Central memory CD8-positive, alpha-beta T cell (primary cell): ENCODE results near the gene MUC21.
"Not testable (repeated sequence)": the region's sequence is repeated elsewhere in the genome, so short reads cannot be mapped to it uniquely, and the experiment has no call there.

Source experiments
- ATAC-seq: fragments of 150-1000 bp; cut with Tn5 transposase; replicated peaks from 2 replicates; pipeline ENCODE4 v1.10.0; 2022; ENCODE audit warnings: mild to moderate bottlenecking, moderate FRiP score, moderate number of reproducible peaks; ENCODE audit not compliant: poor library complexity, severe bottlenecking; ENCODE audit errors: extremely low read depth
- DNase-seq, 2 donors: peaks; one replicate each; pipeline ENCODE4 v3.0.0; 2021; ENCODE audit warnings: low spot score in 2 of 2
- H3K27ac Mint-ChIP-seq: one replicate; pipeline ENCODE4 v1.8.0; 2022; ENCODE audit warnings: low read depth, mild to moderate bottlenecking, moderate library complexity, mixed read lengths
- H3K27me3 Mint-ChIP-seq: one replicate; pipeline ENCODE4 v1.8.0; 2022; ENCODE audit warnings: mixed read lengths
- H3K36me3 Mint-ChIP-seq: one replicate; pipeline ENCODE4 v1.8.0; 2022; ENCODE audit warnings: mild to moderate bottlenecking, moderate library complexity, mixed read lengths; ENCODE audit not compliant: insufficient read depth
- H3K4me1 Mint-ChIP-seq: one replicate; pipeline ENCODE4 v1.8.0; 2022; ENCODE audit warnings: mixed read lengths
- H3K4me3 Mint-ChIP-seq: one replicate; pipeline ENCODE4 v1.8.0; 2022; ENCODE audit warnings: mild to moderate bottlenecking, moderate library complexity, mixed read lengths
- H3K9me3 Mint-ChIP-seq: one replicate; pipeline ENCODE4 v1.8.0; 2022; ENCODE audit warnings: mixed read lengths

The MUC21 gene

DNA sequence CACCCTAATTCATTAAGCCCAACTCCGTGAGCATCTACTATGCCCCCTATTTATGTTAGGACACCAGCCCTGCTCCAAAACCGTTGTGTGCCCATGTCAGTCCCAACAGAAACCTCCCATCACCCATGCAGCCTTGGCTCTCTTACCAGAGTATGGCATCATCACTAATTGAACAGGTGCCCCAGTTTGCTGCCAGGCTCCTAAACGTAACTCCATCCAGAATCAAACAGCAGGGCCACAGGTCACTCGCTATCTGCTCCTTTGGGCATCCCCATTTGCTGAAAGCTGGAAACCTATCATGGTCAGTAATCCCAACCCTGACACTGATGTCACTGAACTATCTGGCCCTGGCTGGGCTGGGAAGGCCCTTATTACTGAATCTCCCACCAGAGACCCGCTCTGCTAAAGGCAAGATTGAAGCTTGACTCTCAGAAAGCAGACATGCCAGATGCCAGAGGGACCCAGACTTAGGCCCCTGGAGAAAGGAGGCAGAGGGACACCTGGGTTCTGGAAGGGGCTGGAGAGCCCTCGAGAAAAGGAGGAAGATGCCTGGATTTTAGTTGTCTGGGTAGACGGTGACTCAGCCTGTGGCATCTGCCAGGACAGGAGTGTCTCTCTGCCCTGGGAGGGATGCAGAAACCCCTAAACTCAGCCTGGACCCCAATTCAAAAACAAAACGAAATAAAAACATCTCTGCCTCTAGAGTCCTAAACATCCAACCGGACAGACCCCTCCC, 28.7 kb upstream of the MUC21 start:
- ATAC-seq (no peak), DNase-seq (no peak)
- Mint-ChIP-seq H3K27ac (peak overlapping the region; percentile 58), H3K36me3 (peaks cover 1% of the 10 kb centered on the region), H3K4me3 (peak overlapping the region; percentile 76), H3K4me1 (peaks cover 5% of the 10 kb centered on the region), H3K9me3 (peaks cover 15% of the 10 kb centered on the region), H3K27me3 (peaks cover 48% of the 10 kb centered on the region)

DNA sequence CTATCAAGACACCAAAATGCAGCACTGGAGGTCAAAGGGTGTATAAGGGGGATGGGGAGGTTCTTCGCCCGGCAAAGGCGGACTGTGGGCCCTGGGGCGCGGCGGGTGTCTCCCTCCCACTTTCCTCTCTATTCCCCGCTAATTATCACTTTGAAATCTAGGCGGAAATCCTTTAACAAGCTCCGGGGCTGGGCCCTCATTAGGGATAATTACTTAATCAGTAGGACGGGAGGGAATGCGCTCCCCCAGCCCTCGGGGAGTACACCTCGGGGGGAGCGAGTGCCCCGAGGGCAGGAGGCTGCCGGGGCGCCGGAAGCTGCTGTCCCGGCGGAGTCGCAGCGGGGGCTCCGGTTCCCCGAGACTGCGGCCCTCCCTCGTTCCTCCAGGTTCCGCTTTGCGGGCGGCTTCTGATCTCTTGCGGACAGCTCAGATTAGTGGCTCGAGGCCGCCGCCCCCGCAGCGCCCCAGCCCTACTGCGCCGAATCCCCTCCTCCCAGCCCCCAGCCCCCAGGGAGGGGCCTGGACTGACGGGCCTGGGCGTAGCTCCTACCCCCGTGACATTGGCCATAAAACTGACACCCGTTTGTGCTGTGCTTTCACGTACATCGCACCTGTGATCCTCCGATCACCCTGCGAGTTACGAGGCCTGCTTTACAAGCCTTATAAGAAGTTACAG, 28.0 kb upstream of the MUC21 start:
- peak; percentile 82 for ATAC-seq
- Mint-ChIP-seq H3K4me1 (peaks cover 5% of the 10 kb centered on the region), H3K4me3 (peak overlapping the region; percentile 76), H3K27me3 (peaks cover 41% of the 10 kb centered on the region), H3K27ac (peak overlapping the region; percentile 58), H3K36me3 (peaks cover 1% of the 10 kb centered on the region), H3K9me3 (peaks cover 11% of the 10 kb centered on the region)
- DNase-seq, result peak; percentile 45 to 50

DNA sequence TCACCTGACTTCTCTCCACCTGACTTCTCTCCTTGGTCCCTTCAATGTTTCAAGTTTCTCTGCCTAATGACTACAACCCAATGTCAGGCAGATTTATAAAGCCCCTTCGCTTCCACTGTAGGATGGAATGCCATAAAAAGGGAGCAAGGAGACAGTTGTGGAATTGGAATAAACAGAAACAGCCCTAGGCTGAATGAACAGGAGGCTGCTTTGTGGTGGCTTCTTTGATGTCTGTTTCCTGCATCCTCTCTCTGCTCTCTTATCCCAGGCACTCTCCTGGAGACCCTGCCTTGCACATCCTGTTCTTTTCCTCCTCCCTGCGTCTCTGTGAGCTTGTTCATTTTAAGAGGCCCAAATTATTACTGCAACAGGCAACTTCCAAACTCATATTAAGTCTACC, 25.8 kb upstream of the MUC21 start:
- DNase-seq (no peak), ATAC-seq (no peak)
- Mint-ChIP-seq H3K27me3 (peaks cover 34% of the 10 kb centered on the region), H3K27ac (peak overlapping the region; percentile 45), H3K4me3 (no peak overlapping the region), H3K9me3 (no peaks in the 10 kb centered on the region), H3K36me3 (no peaks in the 10 kb centered on the region), H3K4me1 (no peaks in the 10 kb centered on the region)

DNA sequence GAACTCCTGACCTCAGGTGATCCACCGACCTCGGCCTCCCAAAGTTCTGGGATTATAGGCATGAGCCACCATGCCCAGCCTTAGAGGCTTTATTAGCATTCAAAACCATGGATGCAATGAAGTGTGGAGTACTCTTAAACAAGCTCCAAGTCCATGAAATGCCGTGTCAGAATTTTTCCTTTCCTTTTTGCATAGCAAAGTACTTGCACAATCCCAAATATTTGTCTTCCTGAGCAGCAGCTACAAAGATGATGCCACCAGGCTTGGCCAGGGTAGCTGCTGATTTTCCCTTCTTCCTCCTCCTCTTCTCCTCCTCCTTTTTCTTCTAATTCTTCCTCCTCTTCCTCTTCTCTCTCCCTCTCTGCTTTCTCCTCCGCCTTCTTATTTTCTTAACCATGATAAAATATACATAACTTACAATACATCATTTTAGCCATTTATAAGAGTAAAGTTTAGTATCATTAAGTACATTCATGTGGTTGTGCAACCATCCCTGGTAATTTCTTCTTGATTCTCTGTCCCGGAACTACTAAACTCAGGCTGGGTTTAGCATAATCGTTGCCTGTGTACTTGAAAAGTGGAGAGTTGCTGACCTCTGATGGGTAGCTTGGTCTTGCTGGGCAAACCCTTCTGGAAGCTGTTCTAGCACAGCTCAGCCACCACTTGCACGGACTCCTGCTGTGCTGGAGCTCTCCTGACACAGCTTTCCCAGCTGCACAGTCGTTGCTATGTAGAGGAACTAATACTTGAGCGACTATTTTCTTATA, 22.4 kb upstream of the MUC21 start:
- H3K4me3 Mint-ChIP-seq, result no peak overlapping the region
- H3K4me1 Mint-ChIP-seq, result peaks cover 26% of the 10 kb centered on the region
- H3K27ac Mint-ChIP-seq, result no peak overlapping the region
- DNase-seq, result no peak
- peaks cover 52% of the 10 kb centered on the region for H3K27me3 Mint-ChIP-seq
- ATAC-seq, result no peak
- no peaks in the 10 kb centered on the region for H3K9me3 Mint-ChIP-seq
- H3K36me3 Mint-ChIP-seq, result peaks cover 12% of the 10 kb centered on the region

DNA sequence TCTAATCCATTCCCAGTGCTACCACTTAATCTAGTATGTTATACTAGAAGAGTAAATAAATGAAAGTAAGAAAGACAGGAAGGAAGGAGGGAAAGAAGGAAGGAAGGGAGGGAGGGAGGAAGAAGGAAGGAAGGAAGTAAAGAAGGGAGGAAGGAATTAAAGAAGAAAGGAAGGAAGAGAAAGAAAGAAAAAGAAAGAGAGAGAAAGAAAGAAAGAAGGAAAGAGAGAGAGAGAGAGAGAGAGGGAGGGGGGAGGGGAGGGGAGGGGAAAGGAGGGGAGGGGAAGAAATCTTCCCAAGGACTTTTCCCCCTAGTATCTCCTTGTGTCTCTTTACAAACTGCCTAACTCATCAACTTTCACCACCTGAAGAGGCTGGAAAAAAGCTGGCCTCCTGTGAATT, 20.8 kb upstream of the MUC21 start:
- H3K36me3 Mint-ChIP-seq, result peaks cover 12% of the 10 kb centered on the region
- no peak overlapping the region for H3K27ac Mint-ChIP-seq
- no peak overlapping the region for H3K4me3 Mint-ChIP-seq
- H3K9me3 Mint-ChIP-seq, result no peaks in the 10 kb centered on the region
- ATAC-seq, result no peak
- H3K4me1 Mint-ChIP-seq, result peaks cover 31% of the 10 kb centered on the region
- peaks cover 49% of the 10 kb centered on the region for H3K27me3 Mint-ChIP-seq
- no peak for DNase-seq

GRCh38 chr6:30963641-30964040, 19.9 kb upstream of the MUC21 start:
- DNase-seq (no peak), ATAC-seq (no peak)
- H3K27ac Mint-ChIP-seq, result no peak overlapping the region
- peaks cover 31% of the 10 kb centered on the region for H3K4me1 Mint-ChIP-seq
- H3K27me3 Mint-ChIP-seq, result peaks cover 40% of the 10 kb centered on the region
- peaks cover 12% of the 10 kb centered on the region for H3K36me3 Mint-ChIP-seq
- H3K4me3 Mint-ChIP-seq, result no peak overlapping the region
- H3K9me3 Mint-ChIP-seq, result no peaks in the 10 kb centered on the region

- DNase-seq (peak in 1 of 2 donors; percentile 19), ATAC-seq (peak; percentile 74)
- Mint-ChIP-seq H3K27ac (peak overlapping the region; percentile 36), H3K36me3 (peaks cover 12% of the 10 kb centered on the region), H3K4me1 (peaks cover 31% of the 10 kb centered on the region), H3K9me3 (no peaks in the 10 kb centered on the region), H3K4me3 (peak overlapping the region; percentile 8), H3K27me3 (peaks cover 35% of the 10 kb centered on the region)
Observed at GRCh38 chr6:30964075-30964474, 19.4 kb upstream of the MUC21 start.

DNA sequence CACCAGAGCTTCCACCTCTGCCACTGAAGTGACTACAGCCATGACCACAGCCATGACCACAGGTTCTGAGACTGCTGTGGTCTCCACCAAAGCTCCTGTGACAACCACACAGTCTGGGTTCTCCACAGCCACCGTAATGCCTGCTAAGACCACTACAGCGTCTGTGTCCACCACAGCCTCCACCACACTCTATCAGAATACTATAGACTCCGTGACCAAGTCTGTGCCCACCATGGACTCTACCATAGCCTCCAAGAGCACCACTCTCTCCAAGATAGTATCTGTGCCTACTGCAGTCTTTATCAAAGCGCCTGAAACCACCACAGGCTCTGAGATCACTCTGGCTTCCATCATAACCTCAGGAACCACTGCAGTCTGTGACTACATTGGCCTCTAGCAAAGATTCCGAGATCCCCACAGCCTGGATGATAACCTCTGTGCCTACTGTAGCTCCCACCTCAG, 18.3 kb upstream of the MUC21 start:
- no peak for DNase-seq
- peak overlapping the region; percentile 36 for H3K27ac Mint-ChIP-seq
- H3K9me3 Mint-ChIP-seq, result no peaks in the 10 kb centered on the region
- peaks cover 29% of the 10 kb centered on the region for H3K27me3 Mint-ChIP-seq
- H3K4me3 Mint-ChIP-seq, result peak overlapping the region; percentile 8
- no peak for ATAC-seq
- H3K36me3 Mint-ChIP-seq, result peaks cover 12% of the 10 kb centered on the region
- peaks cover 31% of the 10 kb centered on the region for H3K4me1 Mint-ChIP-seq

- no peaks in the 10 kb centered on the region for H3K9me3 Mint-ChIP-seq
- peaks cover 24% of the 10 kb centered on the region for H3K27me3 Mint-ChIP-seq
- no peak overlapping the region for H3K27ac Mint-ChIP-seq
- no peak overlapping the region for H3K4me3 Mint-ChIP-seq
- no peak for DNase-seq
- peaks cover 31% of the 10 kb centered on the region for H3K4me1 Mint-ChIP-seq
- H3K36me3 Mint-ChIP-seq, result peaks cover 12% of the 10 kb centered on the region
- ATAC-seq, result no peak
Observed at GRCh38 chr6:30966154-30966553, 17.4 kb upstream of the MUC21 start.

- H3K4me3 Mint-ChIP-seq, H3K36me3 Mint-ChIP-seq, DNase-seq, H3K27ac Mint-ChIP-seq, H3K9me3 Mint-ChIP-seq, ATAC-seq: not testable (repeated sequence)
- peaks cover 24% of the 10 kb centered on the region for H3K4me1 Mint-ChIP-seq
- H3K27me3 Mint-ChIP-seq, result peaks cover 50% of the 10 kb centered on the region
Observed at GRCh38 chr6:30969171-30969570, 14.3 kb upstream of the MUC21 start.

GRCh38 chr6:30970946-30971345, 12.6 kb upstream of the MUC21 start:
- no peak for DNase-seq
- Mint-ChIP-seq H3K9me3 (no peaks in the 10 kb centered on the region), H3K27ac (no peak overlapping the region), H3K27me3 (peaks cover 33% of the 10 kb centered on the region), H3K4me3 (no peak overlapping the region), H3K36me3 (no peaks in the 10 kb centered on the region), H3K4me1 (peaks cover 7% of the 10 kb centered on the region)
- no peak for ATAC-seq

GRCh38 chr6:30972816-30973215, 10.7 kb upstream of the MUC21 start:
- Mint-ChIP-seq H3K36me3 (no peaks in the 10 kb centered on the region), H3K4me3 (no peak overlapping the region), H3K27ac (no peak overlapping the region), H3K27me3 (peaks cover 38% of the 10 kb centered on the region), H3K9me3 (no peaks in the 10 kb centered on the region), H3K4me1 (no peaks in the 10 kb centered on the region)
- DNase-seq (no peak), ATAC-seq (no peak)
